Putamen (tissue), 1 donor: ENCODE measurements around the gene CT45A10.
"Not testable (repeated sequence)": the region's sequence is repeated elsewhere in the genome, so short reads cannot be mapped to it uniquely, and the experiment has no call there.

ENCODE experiments used
- DNase-seq: peaks from one replicate; pipeline ENCODE4 v3.0.0-alpha.2; 2016; ENCODE audit warnings: low spot score

Gene CT45A10

DNA sequence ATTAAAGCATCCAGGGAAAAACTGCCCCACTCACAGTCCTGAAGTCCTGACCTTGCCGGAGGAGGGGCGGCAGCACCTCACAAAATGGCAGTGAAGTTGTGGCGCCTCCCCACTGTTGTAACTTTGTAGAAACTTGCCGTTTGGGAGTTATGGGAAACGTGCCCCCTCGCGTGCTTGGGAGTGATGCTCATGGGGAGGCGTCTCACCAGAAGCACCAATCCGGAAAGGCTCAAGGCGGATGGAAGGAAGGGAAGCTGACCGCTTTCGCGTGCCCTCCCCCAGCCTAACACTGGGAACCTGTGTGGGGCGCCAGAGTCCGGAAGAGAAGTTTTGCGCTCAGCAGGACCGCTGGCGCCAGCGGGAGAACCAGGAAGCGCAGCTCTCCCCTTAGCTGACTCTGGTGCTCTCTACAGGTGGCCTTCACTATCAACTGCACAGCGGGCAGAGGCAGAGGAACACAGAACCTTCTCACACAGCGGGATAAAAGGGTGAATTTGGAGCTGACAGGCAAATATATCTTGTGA, at the start of gene CT45A10, which contains the start of gene SAGE1:
TSS of gene CT45A10 (minus strand) at position 151 of the 524 bp plus-strand sequence. CDS start 8,100 bp downstream, outside the sequence.
TSS of gene SAGE1 (plus strand) at position 423 of the 524 bp plus-strand sequence. CDS start 2,527 bp downstream, outside the sequence.
- DNase-seq: no peak

DNA sequence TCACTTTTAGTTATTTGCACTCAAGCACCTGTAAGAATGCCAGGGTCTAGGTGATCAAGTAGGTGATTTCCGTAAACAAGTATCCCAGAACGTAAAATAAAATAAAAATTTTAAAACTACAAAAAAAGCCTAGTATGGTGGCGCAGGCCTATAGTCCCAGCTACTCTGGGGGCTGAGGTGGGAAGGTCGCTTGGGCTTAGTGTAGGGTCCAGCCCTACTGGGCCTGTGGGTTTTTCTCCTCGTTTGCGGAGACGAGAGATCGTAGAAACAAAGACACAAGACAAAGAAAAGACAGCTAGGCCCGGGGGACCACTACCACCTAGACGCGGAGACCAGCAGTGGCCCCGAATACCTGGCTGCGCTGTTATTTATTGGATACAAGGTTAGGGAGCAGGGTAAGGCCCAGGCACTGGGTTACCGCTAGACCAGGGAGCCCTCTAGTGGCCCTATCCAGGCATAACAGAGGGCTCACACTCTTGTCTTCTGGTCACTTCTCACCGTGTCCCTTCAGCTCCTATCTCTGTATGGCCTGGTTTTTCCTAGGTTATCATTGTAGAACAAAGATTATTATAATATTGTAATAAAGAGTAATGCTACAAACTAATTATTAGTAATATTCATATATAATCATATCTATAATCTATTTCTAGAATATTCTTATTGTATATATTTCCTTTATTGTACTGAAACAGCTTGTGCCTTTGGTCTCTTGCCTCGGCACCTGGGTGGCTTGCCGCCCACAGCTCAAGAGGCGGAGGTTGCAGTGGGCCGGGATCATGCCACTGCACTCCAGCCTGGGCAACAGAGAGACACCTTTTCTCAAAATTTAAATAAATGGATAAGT, 38.6 kb upstream of the CT45A10 start:
- DNase-seq: peak; percentile 0

DNA sequence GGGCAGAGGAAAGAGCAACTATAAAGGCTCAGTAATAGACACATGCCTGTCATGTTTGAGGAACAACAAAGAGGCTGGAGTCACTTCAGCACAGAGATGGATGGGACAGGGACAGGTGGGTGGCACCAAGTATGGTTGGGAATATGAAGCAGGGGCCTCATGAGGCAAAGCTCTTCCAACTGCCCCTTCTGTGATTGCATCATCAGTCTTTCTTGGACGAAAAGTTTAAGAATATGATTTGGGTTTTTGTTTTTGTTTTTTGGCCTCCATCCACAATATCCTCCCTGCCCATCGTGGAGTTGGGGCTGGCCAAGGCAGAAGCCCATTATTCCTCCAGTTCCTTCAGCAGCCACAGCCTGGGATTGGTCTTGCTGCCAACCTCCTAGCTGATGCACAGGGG, 34.7 kb upstream of the CT45A10 start:
- DNase-seq: no peak

DNA sequence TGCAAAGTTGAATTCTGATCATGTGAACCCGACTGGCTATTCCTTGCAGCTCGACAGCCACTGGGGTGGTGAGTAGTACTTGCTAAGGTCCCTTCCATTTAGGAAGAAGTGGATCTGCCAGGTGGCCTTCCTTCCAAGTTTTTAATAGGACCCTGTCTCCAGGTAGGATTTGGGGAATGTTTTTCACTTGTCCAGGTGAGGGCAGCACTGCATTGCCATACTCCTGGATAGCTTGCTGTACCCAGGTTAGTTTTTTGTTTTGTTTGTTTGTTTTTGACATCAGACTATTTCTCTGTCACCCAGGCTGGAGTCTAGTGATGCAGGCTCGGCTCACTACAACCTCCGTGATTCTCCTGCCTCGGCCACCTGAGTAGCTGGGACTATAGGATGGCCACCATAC, 30.1 kb upstream of the CT45A10 start:
- DNase-seq: no peak

GRCh38 chrX:135920516-135920915, 27.3 kb upstream of the CT45A10 start:
- DNase-seq: not testable (repeated sequence)

- no peak for DNase-seq
Observed at GRCh38 chrX:135914404-135914803, 21.2 kb upstream of the CT45A10 start.

GRCh38 chrX:135910251-135910650, 17.0 kb upstream of the CT45A10 start:
- no peak for DNase-seq

DNA sequence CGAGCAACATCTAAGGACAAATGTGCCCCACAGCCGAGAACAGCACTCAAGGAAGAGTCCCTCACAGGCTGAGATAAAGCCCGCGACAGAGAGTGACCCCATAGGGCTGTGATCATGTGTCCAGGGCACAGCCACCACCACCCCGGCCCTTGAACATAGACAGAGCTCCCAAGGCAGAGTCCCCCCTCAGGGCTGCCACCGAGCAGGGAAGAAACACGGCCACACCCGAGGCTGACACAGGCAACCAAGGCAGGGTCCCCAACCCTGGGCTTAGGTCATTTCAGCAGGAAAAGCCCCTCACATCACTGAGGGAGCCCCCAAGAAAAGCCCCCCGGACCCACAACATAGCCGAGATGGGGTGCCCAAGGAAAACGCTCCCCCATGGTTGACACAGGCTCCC, 463 bp downstream of the CT45A10 start:
- no peak for DNase-seq

DNA sequence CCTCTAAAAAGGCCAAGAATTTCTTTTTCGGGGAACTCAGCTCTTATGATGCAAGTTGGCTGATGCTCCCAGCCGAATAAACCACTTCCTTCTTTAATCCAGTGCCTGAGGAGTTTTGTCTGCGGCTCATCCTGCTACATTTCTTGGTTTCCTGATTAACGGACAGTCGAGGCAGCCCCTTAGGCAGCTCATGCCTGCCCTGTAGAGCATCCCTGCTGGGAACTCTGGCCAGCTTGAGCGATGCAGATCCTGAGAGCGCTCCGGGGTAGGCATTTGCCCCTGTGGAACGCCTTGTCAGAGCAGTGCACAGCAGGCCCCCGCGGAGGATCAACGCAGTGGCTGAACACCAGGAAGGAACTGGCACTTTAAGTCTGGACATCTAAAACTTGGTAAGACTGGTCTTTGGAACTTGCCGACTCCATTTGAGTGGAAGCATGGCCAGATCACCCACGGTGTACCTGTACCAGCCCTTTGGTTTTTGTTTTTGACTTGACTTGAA, 3.1 kb downstream of the CT45A10 start:
- DNase-seq: no peak

GRCh38 chrX:135888976-135889375, 4.3 kb downstream of the CT45A10 start:
- not testable (repeated sequence) for DNase-seq

DNA sequence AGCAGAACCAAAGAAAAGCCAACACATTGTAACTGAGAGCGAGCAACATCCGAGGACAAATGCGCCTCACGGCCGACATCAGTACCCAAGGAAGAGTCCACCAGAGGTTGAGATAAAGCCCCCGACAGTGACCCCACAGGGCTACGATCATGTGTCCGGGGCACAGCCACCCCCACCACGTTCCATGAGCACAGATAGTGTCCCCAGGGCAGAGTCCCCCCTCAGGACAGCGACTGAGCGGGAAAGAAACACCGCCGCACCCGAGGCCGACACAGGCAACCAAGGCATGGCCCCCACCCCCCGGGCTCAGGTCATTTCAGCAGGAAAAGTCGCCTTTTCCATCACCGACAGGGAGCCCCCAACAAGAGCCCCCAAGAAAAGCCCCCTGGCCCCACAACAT, 5.0 kb downstream of the CT45A10 start:
- DNase-seq: not testable (repeated sequence)

- DNase-seq: not testable (repeated sequence)
Observed at GRCh38 chrX:135882741-135883140, 10.5 kb downstream of the CT45A10 start.

DNA sequence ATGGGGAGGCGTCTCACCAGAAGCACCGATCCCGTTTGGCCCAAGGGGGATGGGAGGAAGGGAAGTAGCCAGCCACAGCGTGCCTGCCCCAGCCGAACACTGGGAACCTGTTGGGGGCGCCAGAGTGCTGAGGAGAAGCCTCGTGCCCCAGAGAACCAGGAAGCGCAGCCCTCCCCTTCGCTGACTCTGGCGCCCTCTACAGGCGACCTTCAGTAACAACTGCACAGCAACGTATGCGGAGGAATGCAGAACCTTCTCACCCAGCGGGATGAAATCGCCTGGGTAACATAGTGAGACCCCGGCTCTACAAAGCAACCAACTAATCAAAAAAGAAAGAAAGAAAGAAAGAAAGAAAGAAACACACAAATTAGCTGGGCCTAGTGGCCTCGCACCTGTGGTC, 21.5 kb downstream of the CT45A10 start, which contains the start of gene CT45A9:
TSS of gene CT45A9 (minus strand) at position 101 of the 400 bp plus-strand sequence. CDS start 3,751 bp downstream, outside the sequence.
- not testable (repeated sequence) for DNase-seq

- DNase-seq: not testable (repeated sequence)
Observed at GRCh38 chrX:135854438-135854837, 38.8 kb downstream of the CT45A10 start, which contains the start of gene CT45A8. CT45A8 (minus strand) TSS chrX:135854538; CDS start chrX:135850783, 3,755 bp downstream.

GRCh38 chrX:135837180-135837579, 56.1 kb downstream of the CT45A10 start, which contains the start of gene CT45A7:
CT45A7 (minus strand) TSS chrX:135837280; CDS start chrX:135833533, 3,747 bp downstream.
- not testable (repeated sequence) for DNase-seq
